PC-9 (cell line): ENCODE results near the gene GALNT10. TPM values are rescaled to one million over a fixed set of nuclear protein-coding genes. Genes with fewer than 3 reads are reported as not detected.

Experiments used
- BruUV-seq: library from RNA; stranded (reverse); fragments of 400-500 nt; replicated peaks from 2 replicates; lab custom pipeline; 2021; lab: Mats Ljungman, UMichigan
- CTCF ChIA-PET: fragments of 300-600 bp; sonication (Branson Sonifier 250); formaldehyde crosslinking; loops from one replicate; lab custom pipeline; 2022; ENCODE audit warnings: antibody characterized with exemption; lab: Charles Lee
- POLR2A ChIA-PET: fragments of 300-600 bp; sonication (Branson Sonifier 250); formaldehyde crosslinking; loops from one replicate; lab custom pipeline; 2022; ENCODE audit warnings: antibody characterized with exemption; ENCODE audit not compliant: unreplicated experiment; lab: Charles Lee
- DNase-seq, 2 experiments: peaks; one replicate each; pipeline versions ENCODE4 v3.0.0 to v3.0.0-alpha.2; 2015 to 2022; ENCODE audit warnings: mixed read lengths in 1 of 2
- H2AFZ ChIP-seq: fragments of 200-600 bp; sonication (generic); 2 replicates; pipeline ENCODE4 v1.8.1; 2017; ENCODE audit warnings: antibody characterized with exemption
- H3F3A ChIP-seq: fragments of 200-600 bp; sonication (generic); 2 replicates; pipeline ENCODE4 v1.8.1; 2017; ENCODE audit warnings: antibody characterized with exemption, mild to moderate bottlenecking, low read depth; ENCODE audit not compliant: insufficient read depth
- H3K27ac ChIP-seq: fragments of 200-600 bp; sonication (generic); 2 replicates; pipeline ENCODE4 v1.6.1; 2016; ENCODE audit warnings: mixed run types
- H3K27me3 ChIP-seq: fragments of 200-600 bp; sonication (generic); 2 replicates; pipeline ENCODE4 v1.6.1; 2016; ENCODE audit warnings: low read depth, mixed run types; ENCODE audit not compliant: insufficient read depth
- H3K36me3 ChIP-seq: fragments of 200-600 bp; sonication (generic); 2 replicates; pipeline ENCODE4 v1.6.1; 2016; ENCODE audit warnings: low read depth, mixed run types
- H3K4me1 ChIP-seq: fragments of 200-600 bp; sonication (generic); replicated peaks from 2 replicates; pipeline ENCODE4 v1.6.1; 2016; ENCODE audit warnings: mixed run types; ENCODE audit not compliant: insufficient read depth
- H3K4me2 ChIP-seq: fragments of 200-600 bp; sonication (generic); 2 replicates; pipeline ENCODE4 v1.6.1; 2017; ENCODE audit warnings: mixed run types
- H3K4me3 ChIP-seq: fragments of 200-600 bp; sonication (generic); 2 replicates; pipeline ENCODE4 v1.6.1; 2016; ENCODE audit warnings: mixed run types
- H3K79me2 ChIP-seq: fragments of 200-600 bp; sonication (generic); 2 replicates; pipeline ENCODE4 v1.6.1; 2017; ENCODE audit warnings: low read depth, mixed run types
- H3K9me2 ChIP-seq: fragments of 200-600 bp; sonication (generic); 2 replicates; pipeline ENCODE4 v1.8.1; 2017; ENCODE audit warnings: mild to moderate bottlenecking; ENCODE audit not compliant: insufficient read depth
- H3K9me3 ChIP-seq: fragments of 200-600 bp; sonication (generic); 2 replicates; pipeline ENCODE4 v1.8.1; 2016; ENCODE audit warnings: low read depth; ENCODE audit not compliant: insufficient read depth
- H4K20me1 ChIP-seq: fragments of 200-600 bp; sonication (generic); 2 replicates; pipeline ENCODE4 v1.8.1; 2017; ENCODE audit not compliant: insufficient read depth
- EZH2 ChIP-seq: fragments of 200-600 bp; sonication (generic); IDR thresholded peaks from 2 replicates; pipeline ENCODE4 v1.8.0; 2017; ENCODE audit warnings: antibody characterized with exemption, low read depth
- intact Hi-C: fragments of 100-400 bp; cut with micrococcal nuclease; formaldehyde crosslinking; loops from one replicate; pipeline ENCODE4 v1.10.0; 2022; ENCODE audit not compliant: unreplicated experiment
- total RNA-seq: library from RNA; stranded (reverse); gene quantifications from 2 replicates; pipeline ENCODE4 v1.2.3, GENCODE V29; 2021
- TF ChIP-seq, protein P1 (sequence below): fragments of 200-600 bp; sonication (generic); conservative IDR thresholded peaks from 2 replicates; pipeline ENCODE4 v1.6.1; 2017; ENCODE audit warnings: mixed run types, antibody characterized with exemption, mild to moderate bottlenecking, moderate library complexity

Gene GALNT10
- total RNA-seq, 1 experiment from 2014 or later = 101 TPM

DNA sequence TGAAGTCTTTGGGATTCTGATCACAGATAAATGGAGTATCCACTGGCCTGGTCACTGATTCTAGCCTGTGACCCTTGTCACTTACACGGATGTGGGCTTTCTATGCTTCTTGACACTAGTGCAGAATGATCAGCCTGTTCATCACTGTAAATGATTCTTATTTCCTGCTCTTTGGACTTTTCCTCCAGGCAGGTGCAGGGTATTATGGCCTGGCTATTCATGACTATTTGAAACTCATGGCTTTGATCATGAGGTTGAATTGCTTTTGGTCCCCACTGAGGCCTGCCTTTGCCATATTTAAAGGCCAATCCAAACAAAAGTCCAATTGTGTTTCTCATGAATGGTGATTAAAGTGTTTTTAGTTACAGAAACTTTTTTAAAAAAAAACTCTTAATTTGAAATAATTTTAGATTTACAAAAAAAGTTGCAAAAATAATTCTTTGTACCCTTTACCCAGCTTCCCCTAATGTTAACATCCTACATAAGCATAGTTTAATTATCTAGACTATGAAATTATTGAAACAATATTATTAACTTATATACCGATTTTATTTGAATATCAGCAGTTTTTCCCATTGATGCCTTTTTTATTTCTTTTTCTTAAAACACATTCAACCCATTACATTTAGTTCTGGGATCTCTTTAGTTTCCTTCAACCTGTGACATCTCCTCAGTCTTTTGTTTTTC is 68.1 kb downstream of the GALNT10 start:
- H2AFZ ChIP-seq = no peak overlapping the region
- H3K79me2 ChIP-seq = peaks cover 17% of the 10 kb centered on the region; the same call in 1 of the 2 replicates
- BruUV-seq = no TSS peak
- no peak overlapping the region for H3K27ac ChIP-seq
- H3K36me3 ChIP-seq = peaks cover 18% of the 10 kb centered on the region; the same call in 1 of the 2 replicates
- H3K4me2 ChIP-seq = no peak overlapping the region
- ChIA-PET POLR2A (no interaction called here), CTCF (no interaction called here)
- H3K9me2 ChIP-seq = no peaks in the 10 kb centered on the region
- H3F3A ChIP-seq = no peaks in the 10 kb centered on the region
- H3K4me1 ChIP-seq = no peaks in the 10 kb centered on the region
- intact Hi-C loops = no loop called here
- H4K20me1 ChIP-seq = no peaks in the 10 kb centered on the region
- H3K9me3 ChIP-seq = 0 out of 2 replicates have a peak, but pooled peaks cover 5% of the 10 kb centered on the region
- H3K27me3 ChIP-seq = no peaks in the 10 kb centered on the region
- no peak overlapping the region for H3K4me3 ChIP-seq
- no peak for DNase-seq
- TF ChIP-seq, protein P1, sequence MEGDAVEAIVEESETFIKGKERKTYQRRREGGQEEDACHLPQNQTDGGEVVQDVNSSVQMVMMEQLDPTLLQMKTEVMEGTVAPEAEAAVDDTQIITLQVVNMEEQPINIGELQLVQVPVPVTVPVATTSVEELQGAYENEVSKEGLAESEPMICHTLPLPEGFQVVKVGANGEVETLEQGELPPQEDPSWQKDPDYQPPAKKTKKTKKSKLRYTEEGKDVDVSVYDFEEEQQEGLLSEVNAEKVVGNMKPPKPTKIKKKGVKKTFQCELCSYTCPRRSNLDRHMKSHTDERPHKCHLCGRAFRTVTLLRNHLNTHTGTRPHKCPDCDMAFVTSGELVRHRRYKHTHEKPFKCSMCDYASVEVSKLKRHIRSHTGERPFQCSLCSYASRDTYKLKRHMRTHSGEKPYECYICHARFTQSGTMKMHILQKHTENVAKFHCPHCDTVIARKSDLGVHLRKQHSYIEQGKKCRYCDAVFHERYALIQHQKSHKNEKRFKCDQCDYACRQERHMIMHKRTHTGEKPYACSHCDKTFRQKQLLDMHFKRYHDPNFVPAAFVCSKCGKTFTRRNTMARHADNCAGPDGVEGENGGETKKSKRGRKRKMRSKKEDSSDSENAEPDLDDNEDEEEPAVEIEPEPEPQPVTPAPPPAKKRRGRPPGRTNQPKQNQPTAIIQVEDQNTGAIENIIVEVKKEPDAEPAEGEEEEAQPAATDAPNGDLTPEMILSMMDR = no peak
- no peak for TF ChIP-seq EZH2

DNA sequence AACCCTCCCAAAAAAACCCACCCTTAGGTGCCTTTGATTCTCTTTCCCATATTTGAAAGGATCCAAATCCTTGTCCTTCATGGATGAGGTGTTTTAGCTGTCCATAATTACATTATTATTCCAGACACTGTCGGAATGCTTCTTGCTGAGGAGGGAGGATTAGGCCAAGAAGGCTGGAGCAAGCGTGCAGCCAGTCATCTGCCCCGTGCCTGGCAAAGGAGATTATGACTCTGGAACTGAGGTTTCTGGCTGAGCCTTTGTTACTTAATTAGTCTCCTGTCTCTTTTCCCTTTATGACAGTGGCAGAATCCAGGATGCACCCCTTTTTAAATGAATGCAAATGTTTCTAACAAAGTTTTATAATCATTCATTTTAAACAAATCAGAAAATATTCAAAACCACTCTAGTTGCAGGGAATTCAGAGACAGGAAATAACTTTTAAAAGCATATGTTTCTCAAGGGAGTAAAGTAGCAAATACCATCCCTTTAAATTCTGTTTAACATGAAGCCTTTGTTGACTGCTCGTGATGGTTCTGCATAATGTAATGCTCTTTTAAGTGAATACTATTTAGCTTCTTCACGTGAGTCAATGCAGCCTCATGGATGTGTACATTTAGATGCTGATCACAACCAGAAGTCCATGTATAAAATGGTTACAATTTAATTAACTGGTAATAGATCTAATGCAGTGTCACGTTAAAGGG is 69.8 kb downstream of the GALNT10 start:
- Histone ChIP-seq H2AFZ (no peak overlapping the region), H3K9me3 (0 out of 2 replicates have a peak, but pooled peaks cover 5% of the 10 kb centered on the region), H3K4me3 (no peak overlapping the region), H3F3A (no peaks in the 10 kb centered on the region), H3K9me2 (no peaks in the 10 kb centered on the region), H3K79me2 (0 out of 2 replicates have a peak, but pooled peaks cover 11% of the 10 kb centered on the region), H3K27me3 (no peaks in the 10 kb centered on the region), H4K20me1 (no peaks in the 10 kb centered on the region), H3K27ac (no peak overlapping the region), H3K4me1 (no peaks in the 10 kb centered on the region), H3K4me2 (no peak overlapping the region), H3K36me3 (0 out of 2 replicates have a peak, but pooled peaks cover 12% of the 10 kb centered on the region)
- BruUV-seq = no TSS peak
- POLR2A ChIA-PET = no interaction called here
- TF ChIP-seq, protein P1 = no peak
- no peak for TF ChIP-seq EZH2
- intact Hi-C loops = no loop called here
- no peak for DNase-seq
- CTCF ChIA-PET = no interaction called here

DNA sequence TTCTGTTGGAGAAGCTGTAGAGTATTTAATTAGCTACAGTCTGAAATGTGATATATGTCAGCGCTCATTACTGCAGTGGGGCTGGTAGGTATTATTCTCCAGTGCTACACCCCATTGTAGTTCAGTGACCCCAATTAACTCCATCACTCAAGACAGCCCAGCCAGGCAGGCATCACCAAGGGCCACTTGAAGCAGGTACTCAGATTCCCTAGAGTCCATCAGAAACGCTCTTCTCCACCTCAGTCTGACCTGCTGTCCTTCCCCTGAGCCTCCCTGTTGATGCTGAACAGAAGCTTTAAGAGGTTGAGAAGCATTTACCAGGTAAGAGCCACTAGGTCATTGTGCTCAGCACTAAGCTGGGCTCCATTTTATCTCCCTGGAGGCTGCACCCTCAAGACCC is 71.8 kb downstream of the GALNT10 start:
- no TSS peak for BruUV-seq
- no peak for DNase-seq
- H3F3A ChIP-seq = peaks cover 8% of the 10 kb centered on the region
- H3K4me2 ChIP-seq = no peak overlapping the region
- TF ChIP-seq EZH2 = no peak
- intact Hi-C loops = no loop called here
- no peak overlapping the region for H3K4me3 ChIP-seq
- H3K9me3 ChIP-seq = 0 out of 2 replicates have a peak, but pooled peaks cover 5% of the 10 kb centered on the region
- no peaks in the 10 kb centered on the region for H3K27me3 ChIP-seq
- H3K27ac ChIP-seq = no peak overlapping the region
- H3K9me2 ChIP-seq = no peaks in the 10 kb centered on the region
- 0 out of 2 replicates have a peak, but pooled peaks cover 12% of the 10 kb centered on the region for H3K36me3 ChIP-seq
- no peaks in the 10 kb centered on the region for H4K20me1 ChIP-seq
- ChIA-PET POLR2A (no interaction called here), CTCF (no interaction called here)
- 0 out of 2 replicates have a peak, but pooled peaks cover 11% of the 10 kb centered on the region for H3K79me2 ChIP-seq
- no peaks in the 10 kb centered on the region; the same call in 1 of the 2 replicates for H3K4me1 ChIP-seq
- no peak overlapping the region for H2AFZ ChIP-seq
